SK-N-MC (cell line): ENCODE measurements around the gene AP4E1.

Experiments
- DNase-seq: peaks from one replicate; pipeline ENCODE4 v3.0.0-alpha.2; 2011; ENCODE audit warnings: low read depth, low spot score
- H3K27ac ChIP-seq: fragments of 200-600 bp; sonication (generic); 2 replicates; pipeline ENCODE4 v1.5.1; 2016; ENCODE audit warnings: mixed run types
- H3K36me3 ChIP-seq: fragments of 200-600 bp; sonication (generic); 2 replicates; pipeline ENCODE4 v1.6.1; 2017; ENCODE audit warnings: antibody characterized with exemption, low read length, mixed read lengths; ENCODE audit not compliant: insufficient read depth
- H3K4me3 ChIP-seq: fragments of 200-600 bp; sonication (generic); 2 replicates; pipeline ENCODE4 v1.5.1; 2016
- H3K9ac ChIP-seq: fragments of 200-600 bp; sonication (generic); 2 replicates; pipeline ENCODE4 v1.8.0; 2017; ENCODE audit warnings: mixed run types, mixed read lengths; ENCODE audit not compliant: insufficient read length
- H3K9me3 ChIP-seq: fragments of 200-600 bp; sonication (generic); 2 replicates; pipeline ENCODE4 v1.6.1; 2017; ENCODE audit warnings: low read depth, mild to moderate bottlenecking, antibody characterized with exemption, low read length, moderate library complexity, mixed read lengths
- EZH2 ChIP-seq: fragments of 200-600 bp; sonication (generic); IDR thresholded peaks from one replicate; pipeline ENCODE4 v1.6.1; 2017; ENCODE audit warnings: antibody characterized with exemption
- FOXP2 ChIP-seq: optimal IDR thresholded peaks from 2 replicates; pipeline ENCODE3; 2011; ENCODE audit warnings: mild to moderate bottlenecking, moderate library complexity; ENCODE audit not compliant: insufficient read depth; ENCODE audit errors: extremely low read length, control extremely low read depth
- POLR2AphosphoS5 ChIP-seq: IDR thresholded peaks from 2 replicates; pipeline ENCODE4 v1.6.1; 2012; ENCODE audit warnings: mild to moderate bottlenecking, low read depth, low read length, borderline replicate concordance

Gene AP4E1

DNA sequence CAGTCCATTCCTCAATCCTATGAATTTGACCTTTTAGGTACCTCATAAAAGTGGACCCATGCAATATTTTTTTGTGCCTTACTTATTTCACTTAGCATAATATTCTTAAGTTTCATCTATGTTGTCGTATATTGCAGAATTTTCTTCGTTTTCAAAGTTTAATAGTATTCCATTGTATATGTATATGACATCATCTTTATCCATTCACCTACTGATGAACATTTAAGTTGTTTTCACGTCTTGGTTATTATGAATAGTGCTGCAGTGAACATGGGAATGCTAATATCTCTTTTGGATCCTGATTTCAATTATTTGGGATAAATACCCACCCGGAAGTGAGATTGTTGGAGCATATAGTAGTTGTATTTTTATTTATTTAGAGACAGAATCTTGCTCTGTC is 65.1 kb downstream of the AP4E1 start:
- Histone ChIP-seq H3K9ac (no peak overlapping the region), H3K4me3 (no peak overlapping the region), H3K36me3 (peaks cover 15% of the 10 kb centered on the region), H3K9me3 (no peaks in the 10 kb centered on the region), H3K27ac (no peak overlapping the region)
- DNase-seq: no peak
- TF ChIP-seq POLR2AphosphoS5: no peak
- no peak for TF ChIP-seq EZH2
- TF ChIP-seq FOXP2: no peak

DNA sequence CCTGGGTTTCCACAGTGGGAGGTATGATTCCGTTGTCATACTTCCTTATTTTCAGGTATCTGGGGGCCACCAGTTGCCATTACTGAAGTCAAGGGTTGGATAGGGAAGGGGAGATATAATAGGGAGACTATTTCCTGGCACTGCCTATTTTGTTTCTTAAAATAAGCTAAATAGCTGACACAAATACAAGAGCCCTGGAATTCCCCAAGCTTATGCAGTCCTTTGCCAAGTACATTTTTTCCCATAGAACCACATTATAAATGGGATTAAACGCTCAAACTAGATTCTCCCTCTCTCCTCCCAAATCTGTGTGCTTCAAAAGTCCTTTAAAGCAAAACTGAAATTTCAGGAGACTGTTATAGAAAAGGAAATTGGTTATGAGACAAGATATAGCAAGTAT is 68.7 kb downstream of the AP4E1 start:
- Histone ChIP-seq H3K36me3 (peaks cover 3% of the 10 kb centered on the region; the same call in 1 of the 2 replicates), H3K9me3 (no peaks in the 10 kb centered on the region), H3K9ac (no peak overlapping the region), H3K4me3 (no peak overlapping the region), H3K27ac (no peak overlapping the region)
- no peak for DNase-seq
- TF ChIP-seq POLR2AphosphoS5 (no peak), EZH2 (no peak), FOXP2 (no peak)

DNA sequence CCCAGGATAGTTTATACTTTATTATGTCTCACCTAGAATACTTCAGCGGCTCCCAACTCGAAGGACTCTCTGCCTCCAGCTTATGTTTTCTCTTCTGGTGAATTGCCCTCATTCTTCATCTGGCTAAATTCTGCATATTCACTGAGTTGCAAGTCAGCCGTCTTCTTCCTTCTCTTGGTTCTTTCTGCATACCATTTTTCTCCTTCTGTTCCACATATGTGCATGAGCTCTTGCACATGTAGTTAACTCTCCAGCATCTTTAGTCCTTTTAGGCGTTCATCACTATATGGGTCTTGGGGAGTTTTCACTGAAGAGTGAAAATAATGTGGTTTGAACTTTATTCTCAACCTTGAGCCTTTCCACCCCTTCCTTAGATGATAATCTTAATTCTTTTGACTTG is 70.1 kb downstream of the AP4E1 start:
- Histone ChIP-seq H3K4me3 (no peak overlapping the region), H3K27ac (no peak overlapping the region), H3K36me3 (0 out of 2 replicates have a peak, but pooled peaks cover under 1% of the 10 kb centered on the region), H3K9ac (no peak overlapping the region), H3K9me3 (no peaks in the 10 kb centered on the region)
- DNase-seq: no peak
- TF ChIP-seq POLR2AphosphoS5 (no peak), FOXP2 (no peak), EZH2 (no peak)

DNA sequence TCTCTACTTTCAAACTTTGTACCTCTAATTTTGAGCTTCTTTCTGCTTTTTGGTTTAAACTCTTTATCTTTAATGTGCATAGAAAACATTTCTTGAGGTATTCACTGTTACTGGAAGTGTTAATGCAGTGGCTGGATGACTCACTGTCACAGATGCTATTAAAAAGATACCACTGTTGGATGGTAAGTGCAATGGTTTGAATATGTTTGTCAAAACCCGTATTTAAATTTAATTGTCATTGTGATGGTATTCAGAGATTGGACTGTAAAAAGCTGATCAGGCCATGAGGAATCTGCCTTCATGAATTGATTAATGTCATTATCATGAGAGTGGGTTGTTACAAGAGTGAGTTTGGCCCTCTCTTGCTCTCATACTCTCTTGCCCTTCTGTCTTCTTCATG is 70.6 kb downstream of the AP4E1 start:
- no peak for DNase-seq

DNA sequence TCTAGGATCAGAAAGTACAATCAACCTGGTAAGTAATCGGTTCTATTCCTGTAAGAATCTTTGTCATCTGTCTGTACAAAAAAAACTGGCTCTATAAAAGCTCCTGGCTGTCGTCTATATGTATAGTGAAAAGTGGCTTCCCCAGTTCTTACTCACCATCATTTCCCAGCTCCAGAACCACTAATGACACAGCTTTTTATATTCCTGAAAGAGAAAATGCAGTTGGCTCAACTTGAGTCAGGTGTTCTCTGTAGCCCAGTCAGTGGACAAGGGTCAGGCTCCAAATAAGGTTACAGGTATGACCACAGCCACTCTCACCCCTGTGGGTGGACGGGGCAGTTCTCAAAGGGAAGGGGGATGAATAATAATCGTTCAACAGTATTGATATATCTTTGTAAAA is 85.1 kb downstream of the AP4E1 start:
- Histone ChIP-seq H3K9me3 (no peaks in the 10 kb centered on the region), H3K9ac (no peak overlapping the region), H3K36me3 (no peaks in the 10 kb centered on the region), H3K27ac (no peak overlapping the region), H3K4me3 (no peak overlapping the region)
- no peak for DNase-seq
- TF ChIP-seq FOXP2: no peak
- no peak for TF ChIP-seq EZH2
- no peak for TF ChIP-seq POLR2AphosphoS5

More for the DNA sequence above, 70.6 kb downstream of the AP4E1 start:
- TF ChIP-seq POLR2AphosphoS5 (no peak), FOXP2 (no peak), EZH2 (no peak)
- Histone ChIP-seq H3K36me3 (no peaks in the 10 kb centered on the region), H3K9me3 (no peaks in the 10 kb centered on the region), H3K9ac (no peak overlapping the region), H3K27ac (no peak overlapping the region), H3K4me3 (no peak overlapping the region)

DNA sequence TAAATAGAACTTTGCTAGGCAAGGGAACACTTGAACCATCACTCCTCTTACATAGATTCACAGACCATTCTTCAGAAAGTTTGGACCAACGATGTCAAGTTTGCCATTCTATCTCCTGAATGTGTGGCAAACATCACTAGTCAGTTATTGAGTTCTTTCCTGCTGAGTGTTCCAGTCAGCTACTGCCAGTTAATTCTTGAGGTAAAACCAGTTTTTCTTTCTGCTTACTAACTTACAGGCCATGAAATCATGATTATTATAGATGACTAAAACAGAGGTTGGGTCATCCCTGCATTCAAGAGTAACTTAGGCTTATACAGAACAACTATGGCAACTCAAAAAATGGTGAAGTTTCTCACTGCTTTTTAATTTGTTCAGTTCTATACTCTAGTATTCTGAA is 88.2 kb downstream of the AP4E1 start:
- Histone ChIP-seq H3K36me3 (no peaks in the 10 kb centered on the region), H3K27ac (no peak overlapping the region), H3K4me3 (no peak overlapping the region), H3K9ac (no peak overlapping the region), H3K9me3 (no peaks in the 10 kb centered on the region)
- no peak for DNase-seq
- TF ChIP-seq EZH2: no peak

DNA sequence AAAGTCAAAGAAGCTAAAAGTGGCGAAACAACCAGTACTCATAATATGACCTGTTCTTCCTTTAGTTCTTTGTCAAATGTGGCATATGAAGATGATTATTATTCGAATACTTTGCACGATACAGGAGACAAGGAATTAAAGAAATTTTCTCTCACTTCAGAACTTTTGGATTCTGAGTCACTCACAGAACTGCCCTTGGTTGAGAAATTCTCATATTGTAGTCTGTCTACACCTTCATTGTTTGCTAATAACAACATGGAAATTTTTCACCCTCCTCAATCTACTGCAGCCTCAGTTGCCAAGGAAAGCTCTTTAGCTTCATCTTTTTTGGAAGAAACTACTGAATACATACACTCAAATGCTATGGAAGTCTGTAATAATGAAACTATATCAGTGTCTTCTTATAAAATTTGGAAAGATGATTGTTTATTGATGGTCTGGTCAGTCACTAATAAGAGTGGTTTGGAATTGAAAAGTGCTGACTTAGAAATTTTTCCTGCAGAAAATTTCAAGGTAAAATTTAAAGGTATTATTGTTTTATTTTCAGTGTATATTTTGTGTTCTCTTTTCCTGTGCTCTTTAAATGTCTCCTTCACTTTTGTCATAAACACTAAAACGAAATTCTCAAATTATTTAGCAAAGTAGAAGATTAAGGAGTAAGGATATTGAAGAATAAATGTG is 89.0 kb downstream of the AP4E1 start:
- no peak overlapping the region for H3K4me3 ChIP-seq
- H3K27ac ChIP-seq: no peak overlapping the region
- DNase-seq: no peak
- H3K9me3 ChIP-seq: no peaks in the 10 kb centered on the region
- no peak overlapping the region for H3K9ac ChIP-seq
- TF ChIP-seq POLR2AphosphoS5 (no peak), FOXP2 (no peak), EZH2 (no peak)
- no peaks in the 10 kb centered on the region for H3K36me3 ChIP-seq

DNA sequence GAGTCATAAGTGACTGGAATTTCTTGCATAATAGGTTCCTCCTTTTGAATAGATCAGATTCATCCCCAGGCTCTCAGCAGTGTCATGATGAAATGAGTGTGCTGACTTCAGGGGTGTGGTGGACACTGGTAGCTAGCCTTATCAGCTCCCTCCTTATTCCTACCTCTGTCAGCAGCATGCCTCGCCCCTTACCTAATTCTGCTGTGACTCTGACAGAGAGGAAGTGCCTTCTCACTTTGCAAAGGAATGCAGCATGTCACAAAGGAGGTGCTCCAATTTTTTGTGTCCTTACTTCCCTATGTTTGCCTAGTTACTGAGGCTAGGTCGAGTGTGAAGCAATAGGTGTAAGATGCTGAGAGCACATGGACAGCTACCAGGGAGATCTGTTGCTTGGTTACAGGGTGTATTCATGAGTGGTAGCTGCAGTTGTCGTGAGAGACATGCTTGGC is 95.6 kb downstream of the AP4E1 start:
- Histone ChIP-seq H3K36me3 (no peaks in the 10 kb centered on the region), H3K9ac (no peak overlapping the region), H3K27ac (no peak overlapping the region), H3K4me3 (no peak overlapping the region), H3K9me3 (no peaks in the 10 kb centered on the region)
- no peak for TF ChIP-seq EZH2
- no peak for TF ChIP-seq POLR2AphosphoS5
- no peak for TF ChIP-seq FOXP2
- no peak for DNase-seq
